Panc1 (cell line): ENCODE results near the gene UBE2G1. TPM values are rescaled to one million over a fixed set of nuclear protein-coding genes. Genes with fewer than 3 reads are reported as not detected.

Experiments used
- ATAC-seq: fragments of 200-7000 bp; cut with Tn5 transposase; 2 replicates; pipeline ENCODE4 v1.9.1; 2020; ENCODE audit warnings: mild to moderate bottlenecking, moderate library complexity
- BruUV-seq: library from RNA; stranded (reverse); fragments of 400-500 nt; replicated peaks from 2 replicates; lab custom pipeline; 2021; lab: Mats Ljungman, UMichigan
- CTCF ChIA-PET: fragments of 300-600 bp; sonication (Branson Sonifier 250); formaldehyde crosslinking; loops from one replicate; lab custom pipeline; 2022; ENCODE audit warnings: antibody characterized with exemption; lab: Charles Lee
- POLR2A ChIA-PET: fragments of 300-600 bp; sonication (Branson Sonifier 250); formaldehyde crosslinking; loops from one replicate; lab custom pipeline; 2022; ENCODE audit warnings: antibody characterized with exemption; lab: Charles Lee
- DNase-seq: peaks from one replicate; pipeline ENCODE4 v3.0.0-alpha.2; 2010; ENCODE audit warnings: low read depth, low spot score
- H3K27ac ChIP-seq: 2 replicates; pipeline ENCODE4 v1.5.1; 2011; ENCODE audit warnings: mild to moderate bottlenecking, low read length, inconsistent platforms
- H3K27me3 ChIP-seq: fragments of 200-500 bp; sonication (Bioruptor generic); 2 replicates; pipeline ENCODE4 v1.6.0; 2014; ENCODE audit warnings: low read length, inconsistent platforms; ENCODE audit not compliant: control insufficient read depth, insufficient read depth
- H3K36me3 ChIP-seq: fragments of 200-500 bp; sonication (Bioruptor generic); 2 replicates; pipeline ENCODE4 v1.5.1; 2014; ENCODE audit warnings: inconsistent platforms, mild to moderate bottlenecking, low read length, moderate library complexity; ENCODE audit not compliant: control insufficient read depth, insufficient read depth
- H3K4me1 ChIP-seq: 2 replicates; pipeline ENCODE4 v1.5.1; 2011; ENCODE audit warnings: inconsistent platforms, mild to moderate bottlenecking, low read length, moderate library complexity; ENCODE audit not compliant: control insufficient read depth, insufficient read depth
- H3K4me3 ChIP-seq, 2 experiments: 2 replicates each; pipeline ENCODE4 v1.5.1; 2011 to 2012; ENCODE audit warnings: low read depth in 2 of 2, low read length in 2 of 2, mild to moderate bottlenecking in 2 of 2, inconsistent platforms in 1 of 2, moderate library complexity in 1 of 2
- H3K9me3 ChIP-seq: fragments of 200-500 bp; sonication (Bioruptor generic); 2 replicates; pipeline ENCODE4 v1.5.1; 2014; ENCODE audit warnings: low read depth, mild to moderate bottlenecking, inconsistent platforms, low read length, moderate library complexity; ENCODE audit not compliant: control insufficient read depth, insufficient read depth
- POLR2AphosphoS5 ChIP-seq: IDR thresholded peaks from 2 replicates; pipeline ENCODE4 v1.6.1; 2012; ENCODE audit warnings: mild to moderate bottlenecking, low read depth, low read length, moderate library complexity
- SIN3A ChIP-seq: IDR thresholded peaks from 2 replicates; pipeline ENCODE4 v1.6.1; 2012; ENCODE audit warnings: low read depth, mild to moderate bottlenecking, low read length, moderate library complexity, borderline replicate concordance; ENCODE audit not compliant: insufficient read depth
- TCF7L2 ChIP-seq: IDR thresholded peaks from 2 replicates; pipeline ENCODE4 v1.6.1; 2011; ENCODE audit warnings: mild to moderate bottlenecking, low read depth, low read length, inconsistent platforms
- in situ Hi-C: cut with HindIII; loops from 2 replicates; pipeline ENCODE4 v1.10.0; 2016; ENCODE audit warnings: low sequenced_read_pairs, low pct_unique_long_range_greater_than_20kb
- intact Hi-C: fragments of 100-400 bp; cut with micrococcal nuclease; formaldehyde crosslinking; loops from one replicate; pipeline ENCODE4 v1.10.0; 2022; ENCODE audit not compliant: unreplicated experiment
- total RNA-seq: library from RNA; stranded (reverse); gene quantifications from one replicate; pipeline ENCODE4 v1.2.1, GENCODE V29; 2021; ENCODE audit not compliant: unreplicated experiment
- TF ChIP-seq, protein P1 (sequence below): fragments of 450-650 bp; IDR thresholded peaks from 2 replicates; pipeline ENCODE4 v1.5.1; 2017; ENCODE audit warnings: mild to moderate bottlenecking
- TF ChIP-seq, protein P2 (sequence below), 2 experiments: IDR thresholded peaks; 2 replicates each; pipeline ENCODE4 v1.6.1; 2011 to 2012; ENCODE audit warnings: low read depth in 2 of 2, control low read depth in 1 of 2, low read length in 1 of 2, mild to moderate bottlenecking in 1 of 2, moderate library complexity in 1 of 2; ENCODE audit not compliant: insufficient read depth in 1 of 2

Gene UBE2G1
- total RNA-seq, 1 experiment from 2014 or later, result 119 TPM

DNA sequence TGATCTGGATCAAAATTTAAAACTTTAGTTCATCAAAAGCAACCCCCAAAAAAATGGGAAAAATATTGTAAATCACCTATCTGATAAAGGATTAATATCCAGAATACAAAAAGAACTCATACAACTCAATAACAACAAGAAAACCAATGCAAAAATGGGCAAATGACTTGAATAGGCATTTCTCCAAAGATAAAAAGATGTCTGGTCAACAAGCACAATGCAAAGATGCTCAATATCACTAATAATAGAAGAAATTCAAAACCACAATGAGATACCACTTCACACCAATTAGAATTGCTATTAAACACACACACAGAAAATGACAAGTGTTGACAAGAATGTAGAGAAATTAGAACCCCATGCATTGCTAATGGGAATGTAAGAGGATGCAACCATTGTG lies 40.4 kb downstream of the UBE2G1 start:
- ChIA-PET POLR2A (no interaction called here), CTCF (no interaction called here)
- TF ChIP-seq, protein P1, sequence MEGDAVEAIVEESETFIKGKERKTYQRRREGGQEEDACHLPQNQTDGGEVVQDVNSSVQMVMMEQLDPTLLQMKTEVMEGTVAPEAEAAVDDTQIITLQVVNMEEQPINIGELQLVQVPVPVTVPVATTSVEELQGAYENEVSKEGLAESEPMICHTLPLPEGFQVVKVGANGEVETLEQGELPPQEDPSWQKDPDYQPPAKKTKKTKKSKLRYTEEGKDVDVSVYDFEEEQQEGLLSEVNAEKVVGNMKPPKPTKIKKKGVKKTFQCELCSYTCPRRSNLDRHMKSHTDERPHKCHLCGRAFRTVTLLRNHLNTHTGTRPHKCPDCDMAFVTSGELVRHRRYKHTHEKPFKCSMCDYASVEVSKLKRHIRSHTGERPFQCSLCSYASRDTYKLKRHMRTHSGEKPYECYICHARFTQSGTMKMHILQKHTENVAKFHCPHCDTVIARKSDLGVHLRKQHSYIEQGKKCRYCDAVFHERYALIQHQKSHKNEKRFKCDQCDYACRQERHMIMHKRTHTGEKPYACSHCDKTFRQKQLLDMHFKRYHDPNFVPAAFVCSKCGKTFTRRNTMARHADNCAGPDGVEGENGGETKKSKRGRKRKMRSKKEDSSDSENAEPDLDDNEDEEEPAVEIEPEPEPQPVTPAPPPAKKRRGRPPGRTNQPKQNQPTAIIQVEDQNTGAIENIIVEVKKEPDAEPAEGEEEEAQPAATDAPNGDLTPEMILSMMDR, result no peak
- TF ChIP-seq TCF7L2 (no peak), POLR2AphosphoS5 (no peak), SIN3A (no peak)
- TF ChIP-seq, protein P2, sequence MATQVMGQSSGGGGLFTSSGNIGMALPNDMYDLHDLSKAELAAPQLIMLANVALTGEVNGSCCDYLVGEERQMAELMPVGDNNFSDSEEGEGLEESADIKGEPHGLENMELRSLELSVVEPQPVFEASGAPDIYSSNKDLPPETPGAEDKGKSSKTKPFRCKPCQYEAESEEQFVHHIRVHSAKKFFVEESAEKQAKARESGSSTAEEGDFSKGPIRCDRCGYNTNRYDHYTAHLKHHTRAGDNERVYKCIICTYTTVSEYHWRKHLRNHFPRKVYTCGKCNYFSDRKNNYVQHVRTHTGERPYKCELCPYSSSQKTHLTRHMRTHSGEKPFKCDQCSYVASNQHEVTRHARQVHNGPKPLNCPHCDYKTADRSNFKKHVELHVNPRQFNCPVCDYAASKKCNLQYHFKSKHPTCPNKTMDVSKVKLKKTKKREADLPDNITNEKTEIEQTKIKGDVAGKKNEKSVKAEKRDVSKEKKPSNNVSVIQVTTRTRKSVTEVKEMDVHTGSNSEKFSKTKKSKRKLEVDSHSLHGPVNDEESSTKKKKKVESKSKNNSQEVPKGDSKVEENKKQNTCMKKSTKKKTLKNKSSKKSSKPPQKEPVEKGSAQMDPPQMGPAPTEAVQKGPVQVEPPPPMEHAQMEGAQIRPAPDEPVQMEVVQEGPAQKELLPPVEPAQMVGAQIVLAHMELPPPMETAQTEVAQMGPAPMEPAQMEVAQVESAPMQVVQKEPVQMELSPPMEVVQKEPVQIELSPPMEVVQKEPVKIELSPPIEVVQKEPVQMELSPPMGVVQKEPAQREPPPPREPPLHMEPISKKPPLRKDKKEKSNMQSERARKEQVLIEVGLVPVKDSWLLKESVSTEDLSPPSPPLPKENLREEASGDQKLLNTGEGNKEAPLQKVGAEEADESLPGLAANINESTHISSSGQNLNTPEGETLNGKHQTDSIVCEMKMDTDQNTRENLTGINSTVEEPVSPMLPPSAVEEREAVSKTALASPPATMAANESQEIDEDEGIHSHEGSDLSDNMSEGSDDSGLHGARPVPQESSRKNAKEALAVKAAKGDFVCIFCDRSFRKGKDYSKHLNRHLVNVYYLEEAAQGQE (IDR thresholded peaks at IDR 0.05; ENCODE audit: insufficient read depth in 1 of 2, low read depth in 2 of 2, low read length in 1 of 2), result no peak
- no peaks in the 10 kb centered on the region for H3K27me3 ChIP-seq
- in situ Hi-C loops (no loop called here), intact Hi-C loops (no loop called here)
- no peak overlapping the region for H3K27ac ChIP-seq
- ATAC-seq (no peak), DNase-seq (no peak)
- H3K4me3 ChIP-seq, result no peak overlapping the region
- H3K4me1 ChIP-seq, result peaks cover 20% of the 10 kb centered on the region
- no peaks in the 10 kb centered on the region for H3K9me3 ChIP-seq
- no peaks in the 10 kb centered on the region for H3K36me3 ChIP-seq
- BruUV-seq, result no TSS peak

DNA sequence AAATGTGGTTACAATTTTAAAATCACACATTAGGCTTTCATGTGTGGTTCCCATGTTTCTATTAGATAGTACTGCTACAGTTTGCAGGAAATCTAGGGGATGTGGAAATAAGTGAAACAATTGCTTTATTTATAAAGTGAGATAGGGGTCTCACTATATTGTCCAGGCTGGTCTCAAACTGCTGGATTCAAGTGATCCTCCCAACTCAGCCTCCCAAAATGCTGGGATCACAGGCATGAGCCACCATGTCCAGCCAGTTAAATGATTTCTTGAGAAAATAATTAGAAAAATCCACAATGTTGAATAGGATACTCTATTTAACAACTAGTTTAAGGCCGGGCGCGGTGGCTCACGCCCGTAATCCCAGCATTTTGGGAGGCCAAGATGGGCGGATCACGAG lies 42.0 kb downstream of the UBE2G1 start:
- Histone ChIP-seq H3K4me1 (peaks cover 7% of the 10 kb centered on the region; the same call in 1 of the 2 replicates), H3K9me3 (no peaks in the 10 kb centered on the region), H3K36me3 (no peaks in the 10 kb centered on the region), H3K4me3 (no peak overlapping the region), H3K27me3 (no peaks in the 10 kb centered on the region), H3K27ac (no peak overlapping the region)
- BruUV-seq, result no TSS peak
- no peak for TF ChIP-seq POLR2AphosphoS5
- no peak for TF ChIP-seq SIN3A
- TF ChIP-seq, protein P1, result no peak
- no peak for TF ChIP-seq TCF7L2
- TF ChIP-seq, protein P2 (IDR thresholded peaks at IDR 0.05; ENCODE audit: insufficient read depth in 1 of 2, low read depth in 2 of 2, low read length in 1 of 2), result no peak
- DNase-seq (no peak), ATAC-seq (no peak)
- CTCF ChIA-PET, result no interaction called here
- POLR2A ChIA-PET, result no interaction called here
- intact Hi-C loops, result no loop called here
- in situ Hi-C loops, result no loop called here
